ENCODE data around the gene ANKS3. TPM values are rescaled to one million over a fixed set of nuclear protein-coding genes. Genes with fewer than 3 reads are reported as not detected.

ANKS3 gene
- total RNA-seq, 1 experiment from 2014 or later = 32.8 TPM

DNA sequence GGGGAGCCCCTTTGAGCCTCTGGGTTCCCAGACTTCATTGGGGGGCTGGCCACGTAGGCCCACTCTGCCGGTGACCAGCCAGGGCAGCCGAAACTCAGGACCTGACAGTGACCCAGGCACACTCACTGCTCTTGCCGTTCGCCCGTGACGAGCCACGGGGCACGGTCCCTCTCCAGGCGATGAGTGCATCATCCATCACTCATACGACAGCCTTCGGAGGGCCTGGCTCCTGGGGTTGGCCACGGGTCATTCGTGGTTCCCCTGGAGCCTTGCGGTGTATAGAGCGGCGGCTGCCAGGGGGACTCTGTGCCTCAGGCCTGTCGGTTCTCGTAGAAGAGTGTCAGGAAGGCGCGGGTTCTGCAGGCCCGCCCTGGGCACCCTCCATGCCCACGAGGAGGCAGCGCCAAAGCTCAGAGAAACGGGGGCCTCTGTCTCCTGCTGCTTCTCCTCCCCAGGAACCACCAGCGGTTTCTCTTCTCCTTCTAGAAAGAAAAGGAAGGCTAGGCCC lies 51.9 kb downstream of the ANKS3 start:
- POLR2A ChIA-PET (ENCODE audit: unreplicated experiment) = interaction anchor here (0.7 kb wide), 1 partner anchor 182 kb away, joined by 4 read pairs; no protein-coding TSS in a partner anchor
- Histone ChIP-seq H3K36me3 (ENCODE audit: low read depth) (no peaks in the 10 kb centered on the region; the same call in 1 of the 2 replicates), H3K9me2 (ENCODE audit: insufficient read depth) (no peaks in the 10 kb centered on the region), H3K4me3 (no peak overlapping the region), H3K27me3 (ENCODE audit: insufficient read depth, low read depth) (no peaks in the 10 kb centered on the region), H3K9me3 (ENCODE audit: insufficient read depth, low read depth) (no peaks in the 10 kb centered on the region), H3K4me2 (no peak overlapping the region), H2AFZ (no peak overlapping the region), H3K4me1 (replicated peaks; ENCODE audit: insufficient read depth) (peaks cover 65% of the 10 kb centered on the region), H3F3A (ENCODE audit: insufficient read depth, low read depth) (peaks cover 53% of the 10 kb centered on the region), H3K27ac (no peak overlapping the region), H3K79me2 (ENCODE audit: low read depth) (no peaks in the 10 kb centered on the region), H4K20me1 (ENCODE audit: insufficient read depth) (no peaks in the 10 kb centered on the region)
- TF ChIP-seq CTCF (conservative IDR thresholded peaks at IDR 0.05) = no peak
- TF ChIP-seq EZH2 (IDR thresholded peaks at IDR 0.05; ENCODE audit: low read depth) = no peak
- intact Hi-C loops (cut with micrococcal nuclease; ENCODE audit: unreplicated experiment) = loop anchor here (10.0 kb wide), 1 partner anchor 413 kb away; the partner anchor contains the start of gene EEF2KMT
- no TSS peak for BruUV-seq (replicated peaks)
- DNase-seq = no peak
- CTCF ChIA-PET = interaction anchor here (1.0 to 1.1 kb wide), 2 partner anchors 57 to 230 kb away, joined by 3 read pairs; partner anchors contain the start of gene MGRN1

DNA sequence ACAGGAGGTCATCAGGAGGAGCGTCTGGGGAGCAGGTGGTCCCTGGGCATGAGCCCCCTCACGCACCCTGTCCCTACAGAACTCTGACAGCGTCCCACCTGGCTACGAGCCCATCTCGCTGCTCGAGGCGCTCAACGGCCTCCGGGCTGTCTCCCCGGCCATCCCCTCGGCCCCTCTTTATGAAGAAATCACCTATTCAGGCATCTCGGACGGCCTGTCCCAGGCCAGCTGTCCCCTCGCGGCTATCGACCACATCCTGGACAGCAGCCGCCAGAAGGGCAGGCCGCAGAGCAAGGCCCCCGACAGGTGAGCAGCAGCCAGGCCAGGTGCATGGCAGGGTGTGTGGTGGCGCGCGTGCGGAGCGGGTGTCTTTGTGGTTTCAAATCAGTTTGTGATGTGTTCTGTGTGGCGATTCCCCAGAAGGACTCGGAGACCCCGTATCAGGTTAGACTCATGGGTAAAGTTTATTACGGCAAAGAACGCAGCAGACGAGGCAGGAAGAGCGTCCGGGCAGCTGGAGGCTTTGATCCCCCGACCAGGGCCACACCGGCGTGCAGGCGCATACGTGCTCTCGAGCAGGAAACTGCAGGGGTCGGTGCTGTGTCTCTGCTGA lies 52.5 kb downstream of the ANKS3 start:
- Histone ChIP-seq H2AFZ (no peak overlapping the region), H3K9me2 (ENCODE audit: insufficient read depth) (no peaks in the 10 kb centered on the region), H3K9me3 (ENCODE audit: insufficient read depth, low read depth) (no peaks in the 10 kb centered on the region), H4K20me1 (ENCODE audit: insufficient read depth) (no peaks in the 10 kb centered on the region), H3F3A (ENCODE audit: insufficient read depth, low read depth) (peaks cover 53% of the 10 kb centered on the region), H3K36me3 (ENCODE audit: low read depth) (no peaks in the 10 kb centered on the region; the same call in 1 of the 2 replicates), H3K79me2 (ENCODE audit: low read depth) (no peaks in the 10 kb centered on the region), H3K4me1 (replicated peaks; ENCODE audit: insufficient read depth) (peaks cover 65% of the 10 kb centered on the region), H3K27me3 (ENCODE audit: insufficient read depth, low read depth) (no peaks in the 10 kb centered on the region), H3K4me2 (peak overlapping the region; percentile 87; the same call in 1 of the 2 replicates), H3K27ac (no peak overlapping the region), H3K4me3 (no peak overlapping the region)
- no TSS peak for BruUV-seq (replicated peaks)
- TF ChIP-seq CTCF (conservative IDR thresholded peaks at IDR 0.05) (no peak), EZH2 (IDR thresholded peaks at IDR 0.05; ENCODE audit: low read depth) (no peak)
- POLR2A ChIA-PET (ENCODE audit: unreplicated experiment) = no interaction called here
- CTCF ChIA-PET = no interaction called here
- no peak for DNase-seq
- intact Hi-C loops (cut with micrococcal nuclease; ENCODE audit: unreplicated experiment) = loop anchor here (1.0 to 10.0 kb wide), 2 partner anchors 57 to 413 kb away; partner anchors contain the start of genes EEF2KMT and MGRN1

GRCh38 chr16:4680673-4681470 lies 53.2 kb downstream of the ANKS3 start:
- Histone ChIP-seq H3K27me3 (ENCODE audit: insufficient read depth, low read depth) (no peaks in the 10 kb centered on the region), H3K4me2 (peak overlapping the region; percentile 87), H3K9me2 (ENCODE audit: insufficient read depth) (no peaks in the 10 kb centered on the region), H3K79me2 (ENCODE audit: low read depth) (no peaks in the 10 kb centered on the region), H3K4me1 (replicated peaks; ENCODE audit: insufficient read depth) (peaks cover 65% of the 10 kb centered on the region), H2AFZ (no peak overlapping the region), H3K36me3 (ENCODE audit: low read depth) (no peaks in the 10 kb centered on the region; the same call in 1 of the 2 replicates), H3K27ac (peak overlapping the region; percentile 85), H4K20me1 (ENCODE audit: insufficient read depth) (no peaks in the 10 kb centered on the region), H3K4me3 (peak overlapping the region; percentile 60), H3F3A (ENCODE audit: insufficient read depth, low read depth) (peaks cover 53% of the 10 kb centered on the region), H3K9me3 (ENCODE audit: insufficient read depth, low read depth) (no peaks in the 10 kb centered on the region)
- TF ChIP-seq EZH2 (IDR thresholded peaks at IDR 0.05; ENCODE audit: low read depth) (no peak), CTCF (conservative IDR thresholded peaks at IDR 0.05) (no peak)
- TSS peak; percentile 55 for BruUV-seq (replicated peaks)
- intact Hi-C loops (cut with micrococcal nuclease; ENCODE audit: unreplicated experiment) = loop anchor here (1.0 to 10.0 kb wide), 2 partner anchors 57 to 414 kb away; partner anchors contain the start of genes EEF2KMT and MGRN1
- no peak for DNase-seq
- POLR2A ChIA-PET (ENCODE audit: unreplicated experiment) = interaction anchor here (0.5 to 0.7 kb wide), 2 partner anchors 35 to 54 kb away, joined by 6 to 8 read pairs; no protein-coding TSS in a partner anchor
- CTCF ChIA-PET = no interaction called here
